ENCODE results near the gene CLBA1. TPM values are rescaled to one million over a fixed set of nuclear protein-coding genes. Genes with fewer than 3 reads are reported as not detected.

Gene CLBA1
- total and polyA plus RNA-seq, 12 donors = 6.3 to 22.5 (median 9.5) TPM

DNA sequence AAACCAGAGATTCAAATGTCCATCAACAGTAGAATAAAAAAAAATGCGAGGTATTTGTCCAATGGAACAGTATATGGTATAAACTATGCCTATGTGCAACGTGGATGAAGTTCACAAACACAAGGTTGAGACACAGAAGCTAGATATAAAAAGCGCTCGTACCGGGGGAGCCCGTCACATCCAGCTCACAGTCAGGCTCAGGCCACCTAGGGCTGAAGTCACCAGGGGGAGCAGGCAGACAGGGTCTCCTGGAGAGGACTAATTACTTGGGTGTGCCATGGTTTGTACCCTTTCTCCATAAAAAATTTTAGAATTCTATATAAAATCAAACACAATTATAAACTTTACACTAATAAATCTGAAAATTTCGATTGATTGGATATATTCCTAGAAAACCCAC lies 21.0 kb upstream of the CLBA1 start:
- Histone ChIP-seq H3K9me3 (replicated peaks in 1 of 3) (no peaks in the 10 kb centered on the region), H3K4me3 (no peak overlapping the region), H3K27me3 (peaks cover 19% of the 10 kb centered on the region), H3K27ac (no peak overlapping the region), H3K4me1 (replicated peaks in 1 of 2) (peaks cover 0 to 17% of the 10 kb centered on the region in 2 donors), H3K36me3 (replicated peaks in 1 of 2) (no peaks in the 10 kb centered on the region)
- WGBS, 4 donors = 78 to 87% (median 86%) methylated on average over 7 of the region's 7 CpGs
- TF ChIP-seq, protein P1, sequence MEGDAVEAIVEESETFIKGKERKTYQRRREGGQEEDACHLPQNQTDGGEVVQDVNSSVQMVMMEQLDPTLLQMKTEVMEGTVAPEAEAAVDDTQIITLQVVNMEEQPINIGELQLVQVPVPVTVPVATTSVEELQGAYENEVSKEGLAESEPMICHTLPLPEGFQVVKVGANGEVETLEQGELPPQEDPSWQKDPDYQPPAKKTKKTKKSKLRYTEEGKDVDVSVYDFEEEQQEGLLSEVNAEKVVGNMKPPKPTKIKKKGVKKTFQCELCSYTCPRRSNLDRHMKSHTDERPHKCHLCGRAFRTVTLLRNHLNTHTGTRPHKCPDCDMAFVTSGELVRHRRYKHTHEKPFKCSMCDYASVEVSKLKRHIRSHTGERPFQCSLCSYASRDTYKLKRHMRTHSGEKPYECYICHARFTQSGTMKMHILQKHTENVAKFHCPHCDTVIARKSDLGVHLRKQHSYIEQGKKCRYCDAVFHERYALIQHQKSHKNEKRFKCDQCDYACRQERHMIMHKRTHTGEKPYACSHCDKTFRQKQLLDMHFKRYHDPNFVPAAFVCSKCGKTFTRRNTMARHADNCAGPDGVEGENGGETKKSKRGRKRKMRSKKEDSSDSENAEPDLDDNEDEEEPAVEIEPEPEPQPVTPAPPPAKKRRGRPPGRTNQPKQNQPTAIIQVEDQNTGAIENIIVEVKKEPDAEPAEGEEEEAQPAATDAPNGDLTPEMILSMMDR (IDR thresholded peaks at IDR 0.05) = no peak
- TF ChIP-seq POLR2A (IDR thresholded peaks at IDR 0.05) = no peak
- intact Hi-C loops (cut with DNase I) = no loop called here
- peak in 1 of 7 donors; percentile 10 for DNase-seq

DNA sequence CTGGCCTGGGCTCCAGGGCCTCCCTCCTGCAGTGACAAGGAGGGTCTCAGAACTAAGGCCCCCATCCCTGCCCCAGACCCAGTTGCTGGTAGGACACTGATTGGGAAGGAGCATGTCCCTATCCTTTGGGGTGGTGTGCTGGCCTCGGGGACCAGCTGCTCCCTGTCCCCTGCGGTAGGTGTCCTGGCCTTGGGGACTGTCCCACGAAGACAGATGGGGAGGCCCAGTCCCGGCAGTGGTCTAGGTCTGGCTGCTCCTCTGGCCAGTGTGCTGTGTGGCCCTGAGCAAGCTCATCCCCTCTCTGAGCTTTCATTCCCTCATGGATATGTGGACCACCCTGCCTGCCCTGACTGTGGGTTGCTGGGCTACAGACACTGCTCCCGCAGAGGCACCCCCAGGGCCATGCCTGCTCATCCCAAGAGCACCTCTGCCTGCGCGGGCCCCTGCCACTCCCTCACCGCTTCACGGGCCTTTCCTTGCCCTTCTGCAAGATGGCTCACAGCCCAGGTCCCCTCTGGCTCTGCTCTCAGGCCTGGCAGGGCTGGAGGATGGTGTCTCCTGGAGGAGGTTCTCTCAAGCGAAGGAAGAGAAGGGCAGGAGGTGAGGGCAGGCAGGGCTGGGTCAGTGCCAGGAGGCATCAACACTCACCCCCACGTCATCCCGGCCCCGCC lies 19.9 kb upstream of the CLBA1 start:
- TF ChIP-seq, protein P1 (IDR thresholded peaks at IDR 0.05) = no peak
- TF ChIP-seq POLR2A (IDR thresholded peaks at IDR 0.05) = no peak
- no peak overlapping the region for H3K27ac ChIP-seq
- no peak overlapping the region for H3K4me3 ChIP-seq
- peaks cover 19% of the 10 kb centered on the region for H3K27me3 ChIP-seq
- H3K4me1 ChIP-seq (replicated peaks in 1 of 2) = peaks cover 0 to 17% of the 10 kb centered on the region in 2 donors
- no peaks in the 10 kb centered on the region for H3K36me3 ChIP-seq (replicated peaks in 1 of 2)
- DNase-seq = peak in 1 of 7 donors; percentile 10
- 72 to 90% (median 78%) methylated on average over 6 to 13 of the region's 13 CpGs for WGBS, 4 donors
- intact Hi-C loops (cut with DNase I) = no loop called here
- H3K9me3 ChIP-seq (replicated peaks in 1 of 3) = no peaks in the 10 kb centered on the region

DNA sequence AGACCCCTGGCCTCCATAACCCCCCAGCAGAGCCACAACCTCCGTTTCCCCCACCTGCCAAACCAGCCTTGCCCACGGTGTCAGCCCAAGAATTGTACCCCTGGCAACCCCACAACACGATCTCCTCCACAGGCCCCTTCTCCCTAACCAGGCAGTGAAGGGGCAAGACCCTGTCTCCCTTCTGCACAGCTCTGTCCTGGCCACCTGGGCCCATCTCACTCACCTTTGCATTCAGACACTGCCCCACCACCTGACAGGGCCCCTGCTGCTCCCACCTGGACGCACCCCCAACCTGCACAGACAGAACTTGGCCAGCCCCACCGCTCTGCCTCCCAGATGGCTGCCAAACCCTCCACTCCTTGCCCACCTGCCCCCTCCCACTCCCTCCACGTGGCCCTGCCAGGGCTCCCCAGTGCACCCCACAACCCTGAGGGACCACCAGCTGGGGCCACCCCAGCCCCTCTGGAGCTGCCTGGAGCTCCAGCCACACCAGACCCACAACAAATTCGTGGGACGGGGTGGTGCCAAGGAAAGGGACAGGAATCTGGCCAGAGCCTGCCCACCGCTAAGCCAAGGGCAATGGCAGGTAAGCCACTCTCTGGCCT lies 19.2 kb upstream of the CLBA1 start:
- H3K36me3 ChIP-seq (replicated peaks in 1 of 2) = no peaks in the 10 kb centered on the region
- no peaks in the 10 kb centered on the region for H3K9me3 ChIP-seq (replicated peaks in 1 of 3)
- WGBS, 4 donors = 74 to 88% (median 85%) methylated on average over 6 to 9 of the region's 9 CpGs
- TF ChIP-seq POLR2A (IDR thresholded peaks at IDR 0.05) = no peak
- TF ChIP-seq, protein P1 (IDR thresholded peaks at IDR 0.05) = no peak
- peaks cover 0 to 17% of the 10 kb centered on the region in 2 donors for H3K4me1 ChIP-seq (replicated peaks in 1 of 2)
- intact Hi-C loops (cut with DNase I) = no loop called here
- no peak overlapping the region for H3K4me3 ChIP-seq
- no peak overlapping the region for H3K27ac ChIP-seq
- peak in 1 of 7 donors; percentile 12 for DNase-seq
- peaks cover 19% of the 10 kb centered on the region for H3K27me3 ChIP-seq

DNA sequence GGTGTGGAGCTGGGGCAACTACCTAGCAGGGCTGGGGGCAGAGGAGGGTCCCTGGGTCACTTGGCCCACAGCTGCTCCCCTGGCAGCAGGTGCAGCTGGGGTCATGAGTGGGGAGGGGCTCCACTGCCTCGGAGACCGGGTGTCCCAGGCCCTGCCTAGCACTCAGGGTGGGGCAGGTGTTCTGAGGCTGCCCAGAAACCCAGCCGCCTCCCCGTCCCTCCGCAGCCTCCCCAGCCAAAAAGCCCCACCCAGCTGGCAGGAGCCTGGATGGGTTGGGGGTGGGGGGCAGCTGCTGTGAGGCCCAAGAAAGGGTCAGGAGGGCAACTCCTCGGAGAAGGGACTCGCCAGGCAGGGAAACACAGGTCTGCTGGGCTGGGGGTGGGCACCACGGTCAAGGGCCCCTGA lies 18.6 kb upstream of the CLBA1 start:
- Histone ChIP-seq H3K27me3 (peaks cover 19% of the 10 kb centered on the region), H3K27ac (peak overlapping the region in 1 of 5 donors; percentile 20), H3K4me3 (no peak overlapping the region), H3K36me3 (replicated peaks in 1 of 2) (no peaks in the 10 kb centered on the region), H3K4me1 (replicated peaks in 1 of 2) (peaks cover 0 to 17% of the 10 kb centered on the region in 2 donors), H3K9me3 (replicated peaks in 1 of 3) (no peaks in the 10 kb centered on the region)
- peak in 1 of 7 donors; percentile 14 for DNase-seq
- intact Hi-C loops (cut with DNase I) = no loop called here
- 23 to 67% (median 42%) methylated on average over 1 to 8 of the region's 8 CpGs for WGBS, 4 donors
- no peak for TF ChIP-seq POLR2A (IDR thresholded peaks at IDR 0.05)
- TF ChIP-seq, protein P1 (IDR thresholded peaks at IDR 0.05) = no peak
